Astrocyte of the cerebellum (primary cell): Measurements from ENCODE around the gene PDPN.

Source experiments
- DNase-seq: peaks from one replicate; pipeline ENCODE4 v3.0.0-alpha.2; 2011; ENCODE audit warnings: low read depth
- H3K4me3 ChIP-seq: 2 replicates; pipeline ENCODE4 v1.5.1; 2011; ENCODE audit warnings: mild to moderate bottlenecking, low read depth, low read length, moderate library complexity
- CTCF ChIP-seq: IDR thresholded peaks from 2 replicates; pipeline ENCODE4 v1.5.1; 2012; ENCODE audit warnings: low read length, low read depth, moderate library complexity, mild to moderate bottlenecking; ENCODE audit errors: missing control alignments
- in situ Hi-C: cut with HindIII; loops from 2 replicates; pipeline ENCODE4 v1.10.0; 2017; ENCODE audit warnings: low sequenced_read_pairs

The PDPN gene

GRCh38 chr1:13570924-13571323, 12.7 kb upstream of the PDPN start:
- in situ Hi-C loops, result no loop called here
- DNase-seq, result no peak
- peak; percentile 23 for TF ChIP-seq CTCF
- no peak overlapping the region for H3K4me3 ChIP-seq

GRCh38 chr1:13573586-13573985, 10.0 kb upstream of the PDPN start:
- DNase-seq, result no peak
- no peak for TF ChIP-seq CTCF
- H3K4me3 ChIP-seq, result no peak overlapping the region
- in situ Hi-C loops, result no loop called here

- no peak for TF ChIP-seq CTCF
- in situ Hi-C loops, result no loop called here
Measured at GRCh38 chr1:13576926-13577325, 6.7 kb upstream of the PDPN start.

GRCh38 chr1:13577846-13578245, 5.8 kb upstream of the PDPN start:
- DNase-seq, result no peak
- H3K4me3 ChIP-seq, result no peak overlapping the region
- in situ Hi-C loops, result no loop called here
- TF ChIP-seq CTCF, result no peak

More at GRCh38 chr1:13576926-13577325, 6.7 kb upstream of the PDPN start:
- H3K4me3 ChIP-seq, result no peak overlapping the region
- no peak for DNase-seq

- no peak overlapping the region for H3K4me3 ChIP-seq
- DNase-seq, result no peak
- no peak for TF ChIP-seq CTCF
- in situ Hi-C loops, result no loop called here
Measured at GRCh38 chr1:13581446-13581845, 2.2 kb upstream of the PDPN start.

- peak overlapping the region; percentile 72 for H3K4me3 ChIP-seq
- in situ Hi-C loops, result no loop called here
- no peak for TF ChIP-seq CTCF
- DNase-seq, result no peak
Measured at GRCh38 chr1:13582713-13583443, 754 bp upstream of the PDPN start.
